Neural progenitor cell (in vitro differentiated cells): ENCODE data around the gene LGALS7B. TPM values are rescaled to one million over a fixed set of nuclear protein-coding genes. Genes with fewer than 3 reads are reported as not detected.

Experiments used
- DNase-seq: peaks from one replicate; pipeline ENCODE4 v3.0.0-alpha.2; 2016; ENCODE audit warnings: low spot score
- H2AFZ ChIP-seq: fragments of 200-600 bp; sonication (generic); replicated peaks from 2 replicates; pipeline ENCODE4 v1.6.1; 2016; ENCODE audit warnings: antibody characterized with exemption
- H3F3A ChIP-seq: fragments of 200-600 bp; sonication (generic); 2 replicates; pipeline ENCODE4 v1.6.1; 2016; ENCODE audit warnings: antibody characterized with exemption, low read depth
- H3K27ac ChIP-seq: fragments of 200-600 bp; sonication (generic); 2 replicates; pipeline ENCODE4 v1.5.1; 2016; ENCODE audit warnings: mild to moderate bottlenecking
- H3K27me3 ChIP-seq: fragments of 200-600 bp; sonication (generic); 2 replicates; pipeline ENCODE4 v1.6.1; 2016; ENCODE audit warnings: mild to moderate bottlenecking, moderate library complexity
- H3K36me3 ChIP-seq: fragments of 200-600 bp; sonication (generic); 2 replicates; pipeline ENCODE4 v1.5.1; 2016
- H3K4me1 ChIP-seq: fragments of 200-600 bp; sonication (generic); 2 replicates; pipeline ENCODE4 v1.6.1; 2016; ENCODE audit warnings: mixed run types
- H3K4me2 ChIP-seq: fragments of 200-600 bp; sonication (generic); 2 replicates; pipeline ENCODE4 v1.6.1; 2016
- H3K4me3 ChIP-seq: fragments of 200-600 bp; sonication (generic); 2 replicates; pipeline ENCODE4 v1.5.1; 2016
- H3K79me2 ChIP-seq: fragments of 200-600 bp; sonication (generic); 2 replicates; pipeline ENCODE4 v1.6.1; 2016; ENCODE audit warnings: low read depth
- H3K9ac ChIP-seq: fragments of 200-600 bp; sonication (generic); 2 replicates; pipeline ENCODE4 v1.6.1; 2016
- H3K9me3 ChIP-seq: fragments of 200-600 bp; sonication (generic); 2 replicates; pipeline ENCODE4 v1.5.1; 2016; ENCODE audit warnings: low read depth
- H4K20me1 ChIP-seq: fragments of 200-600 bp; sonication (generic); 2 replicates; pipeline ENCODE4 v1.6.1; 2016; ENCODE audit warnings: low read depth
- H3K27ac Mint-ChIP-seq: 3 replicates; pipeline ENCODE4 v1.8.0; 2021; ENCODE audit warnings: mixed read lengths
- H3K27me3 Mint-ChIP-seq: 2 replicates; pipeline ENCODE4 v1.8.0; 2022; ENCODE audit warnings: low read depth, mild to moderate bottlenecking, inconsistent platforms, moderate library complexity, mixed read lengths; ENCODE audit not compliant: insufficient read depth
- H3K36me3 Mint-ChIP-seq: 3 replicates; pipeline ENCODE4 v1.8.0; 2021; ENCODE audit warnings: mixed read lengths
- H3K4me1 Mint-ChIP-seq: 3 replicates; pipeline ENCODE4 v1.8.0; 2021; ENCODE audit warnings: mixed read lengths
- H3K4me3 Mint-ChIP-seq: 3 replicates; pipeline ENCODE4 v1.8.0; 2021; ENCODE audit warnings: mild to moderate bottlenecking, moderate library complexity, mixed read lengths
- H3K9me3 Mint-ChIP-seq: 3 replicates; pipeline ENCODE4 v1.8.0; 2020; ENCODE audit warnings: mixed read lengths
- CTCF ChIP-seq: fragments of 200-600 bp; sonication (generic); IDR thresholded peaks from 2 replicates; pipeline ENCODE4 v1.5.1; 2017; ENCODE audit warnings: antibody characterized with exemption, mild to moderate bottlenecking
- EZH2 ChIP-seq: fragments of 200-600 bp; sonication (generic); IDR thresholded peaks from 2 replicates; pipeline ENCODE4 v1.6.1; 2017; ENCODE audit warnings: antibody characterized with exemption, mild to moderate bottlenecking, moderate library complexity
- EZH2phosphoT487 ChIP-seq: fragments of 200-600 bp; sonication (generic); IDR thresholded peaks from 2 replicates; pipeline ENCODE4 v1.6.1; 2017; ENCODE audit warnings: antibody characterized with exemption
- small RNA-seq: library from RNA; depleted of rRNA; stranded (forward); fragments of <200 nt; gene quantifications from one replicate; pipeline ENCODE3, GENCODE V24; 2015
- total RNA-seq: library from RNA; depleted of rRNA; stranded (reverse); fragments of >200 nt; gene quantifications from 2 replicates; pipeline ENCODE4 v1.2.3, GENCODE V29; 2015; ENCODE audit warnings: low replicate concordance

The LGALS7B gene
- total RNA-seq, 1 donor from 2014 or later, result not detected

DNA sequence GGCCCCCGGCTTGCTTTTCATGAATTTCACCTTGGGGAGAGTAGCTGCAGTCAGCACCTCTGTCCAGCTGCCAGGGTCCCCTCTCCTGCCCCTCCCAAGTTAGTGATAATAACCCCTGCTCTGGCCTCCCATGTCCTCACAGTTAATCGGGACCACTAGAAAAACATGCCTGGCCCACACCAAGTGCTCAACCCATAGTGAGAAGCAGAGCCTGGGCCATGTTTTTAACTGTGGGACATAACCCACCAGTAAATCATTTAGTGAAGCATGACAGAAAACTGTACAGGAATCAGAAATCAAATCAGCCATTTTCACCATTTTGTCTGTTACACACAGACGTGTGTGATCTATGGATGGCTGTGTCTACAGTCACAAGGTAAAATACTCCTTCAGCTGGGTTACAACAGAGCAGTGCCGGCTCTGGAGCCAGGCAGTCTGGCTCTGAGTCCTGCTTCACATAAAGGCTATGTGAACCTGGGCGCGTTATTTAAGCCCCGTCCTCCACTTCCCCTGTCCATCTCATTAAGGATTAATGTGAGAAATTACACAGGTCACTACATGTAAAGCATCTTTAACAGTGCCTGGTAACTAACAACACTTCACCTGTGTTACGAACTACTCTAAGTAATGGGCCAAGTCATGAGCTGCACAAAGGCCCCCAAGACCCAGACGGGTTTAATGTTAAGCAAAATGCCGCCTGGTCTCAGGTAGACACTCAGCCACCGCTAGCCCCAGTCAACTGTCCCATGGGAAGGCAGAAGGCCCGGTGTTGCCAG, 50.2 kb downstream of the LGALS7B start:
- no peaks in the 10 kb centered on the region for H3K9me3 ChIP-seq
- TF ChIP-seq CTCF, result no peak
- no peak for TF ChIP-seq EZH2
- no peak for TF ChIP-seq EZH2phosphoT487
- H3K4me1 Mint-ChIP-seq, result peaks cover under 1% of the 10 kb centered on the region
- peaks cover 96% of the 10 kb centered on the region for H3F3A ChIP-seq
- no peak overlapping the region for H3K9ac ChIP-seq
- no peaks in the 10 kb centered on the region for H3K27me3 ChIP-seq
- DNase-seq, result no peak
- no peak overlapping the region for H3K4me3 ChIP-seq
- H3K36me3 Mint-ChIP-seq, result peaks cover 56% of the 10 kb centered on the region
- H2AFZ ChIP-seq, result no peak overlapping the region
- H3K36me3 ChIP-seq, result peaks cover 9% of the 10 kb centered on the region
- peaks cover 2% of the 10 kb centered on the region for H3K27me3 Mint-ChIP-seq
- H3K79me2 ChIP-seq, result peaks cover 37% of the 10 kb centered on the region
- no peaks in the 10 kb centered on the region for H3K9me3 Mint-ChIP-seq
- H3K4me2 ChIP-seq, result no peak overlapping the region
- no peak overlapping the region for H3K27ac Mint-ChIP-seq
- H4K20me1 ChIP-seq, result peaks cover 63% of the 10 kb centered on the region
- H3K4me1 ChIP-seq, result no peaks in the 10 kb centered on the region
- no peak overlapping the region for H3K4me3 Mint-ChIP-seq
- H3K27ac ChIP-seq, result peak overlapping the region; percentile 33

DNA sequence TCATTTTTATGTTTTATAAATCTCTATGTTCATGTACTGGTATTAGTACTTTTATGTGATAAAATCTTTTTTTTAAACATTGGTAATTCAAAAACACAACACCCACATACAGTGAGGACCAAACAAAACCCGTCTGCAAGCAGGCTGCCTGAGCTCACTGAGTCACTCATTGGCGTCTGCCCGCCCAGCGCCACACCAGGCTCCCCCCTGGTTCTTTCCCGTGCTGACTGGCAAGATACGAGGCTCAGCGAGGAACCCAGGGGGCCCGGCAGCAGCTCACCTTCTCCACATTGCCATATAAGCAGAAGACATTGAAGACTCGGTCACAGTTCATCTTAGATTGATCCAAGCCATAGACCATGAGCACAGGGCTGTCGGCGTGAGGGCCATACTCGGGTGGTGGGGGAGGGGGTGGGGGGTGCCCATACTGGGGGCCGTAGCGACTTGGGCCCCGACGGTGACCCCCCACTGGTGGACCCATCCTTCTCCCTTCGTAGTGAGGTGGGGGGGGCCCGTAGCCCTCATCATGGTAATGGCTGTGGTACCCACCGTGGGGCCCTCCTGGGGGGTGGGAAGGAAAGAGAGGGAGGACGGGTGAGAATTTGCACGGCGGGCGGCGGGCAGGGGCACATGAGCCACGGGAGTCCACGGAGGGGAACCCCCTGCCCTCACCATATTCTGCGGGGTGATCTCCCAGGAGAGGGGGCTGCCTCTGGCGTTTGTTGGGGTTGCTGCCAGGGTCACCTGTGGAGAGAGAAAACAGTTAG, 51.0 kb downstream of the LGALS7B start:
- Histone ChIP-seq H3K4me2 (no peak overlapping the region), H3K27me3 (no peaks in the 10 kb centered on the region), H3K79me2 (peaks cover 45% of the 10 kb centered on the region), H2AFZ (no peak overlapping the region), H3F3A (peaks cover 96% of the 10 kb centered on the region), H3K9me3 (no peaks in the 10 kb centered on the region), H3K4me3 (no peak overlapping the region), H3K9ac (no peak overlapping the region), H3K4me1 (no peaks in the 10 kb centered on the region), H3K27ac (peak overlapping the region; percentile 29), H4K20me1 (peaks cover 71% of the 10 kb centered on the region), H3K36me3 (peaks cover 9% of the 10 kb centered on the region)
- TF ChIP-seq EZH2phosphoT487, result no peak
- no peak for TF ChIP-seq CTCF
- no peak for TF ChIP-seq EZH2
- H3K4me1 Mint-ChIP-seq, result peaks cover 4% of the 10 kb centered on the region
- no peaks in the 10 kb centered on the region for H3K9me3 Mint-ChIP-seq
- H3K4me3 Mint-ChIP-seq, result no peak overlapping the region
- H3K27ac Mint-ChIP-seq, result no peak overlapping the region
- peaks cover 58% of the 10 kb centered on the region for H3K36me3 Mint-ChIP-seq
- no peak for DNase-seq
- peaks cover 2% of the 10 kb centered on the region for H3K27me3 Mint-ChIP-seq

GRCh38 chr19:38840583-38840968, 51.6 kb downstream of the LGALS7B start:
- Histone ChIP-seq H3K9me3 (no peaks in the 10 kb centered on the region), H3K27ac (peak overlapping the region; percentile 29), H3K4me2 (no peak overlapping the region), H3K9ac (no peak overlapping the region), H4K20me1 (peaks cover 77% of the 10 kb centered on the region), H3K4me3 (no peak overlapping the region), H3K79me2 (peaks cover 51% of the 10 kb centered on the region), H3F3A (peaks cover 97% of the 10 kb centered on the region), H3K27me3 (no peaks in the 10 kb centered on the region), H3K36me3 (peaks cover 13% of the 10 kb centered on the region), H3K4me1 (no peaks in the 10 kb centered on the region), H2AFZ (no peak overlapping the region)
- Mint-ChIP-seq H3K27me3 (peaks cover 2% of the 10 kb centered on the region), H3K27ac (no peak overlapping the region), H3K4me1 (peaks cover 4% of the 10 kb centered on the region), H3K4me3 (no peak overlapping the region), H3K36me3 (peaks cover 61% of the 10 kb centered on the region), H3K9me3 (no peaks in the 10 kb centered on the region)
- TF ChIP-seq EZH2 (no peak), CTCF (no peak), EZH2phosphoT487 (no peak)
- no peak for DNase-seq

Small RNA genes within 50 kb of the gene (small RNA-seq; reads per million reads assigned to genes)
- not detected for gene RNU6-140P

Other genes starting within 250 kb of the LGALS7B start
- gene MAP4K1, start 171.2 kb upstream of the LGALS7B start, total RNA-seq, result 1.9 and 3.6 TPM in 2 replicates
- gene EIF3K, start 170.0 kb upstream of the LGALS7B start, total RNA-seq, result 261 and 432 TPM in 2 replicates
- 127 and 233 TPM in 2 replicates for gene ACTN4, start 141.6 kb upstream of the LGALS7B start, total RNA-seq
- 1.0 and 4.9 TPM in 2 replicates for gene CAPN12, start 44.7 kb upstream of the LGALS7B start, total RNA-seq
- gene LGALS7, start 15.7 kb upstream of the LGALS7B start, total RNA-seq, result not detected in 2 replicates
- gene LGALS4, start 23.7 kb downstream of the LGALS7B start, total RNA-seq, result 0.31 TPM in 1 of 2 replicates, not detected in the other
- gene ECH1, start 42.6 kb downstream of the LGALS7B start, total RNA-seq, result 52.2 and 92.9 TPM in 2 replicates
- 436 and 583 TPM in 2 replicates for gene HNRNPL, start 60.8 kb downstream of the LGALS7B start, total RNA-seq
- 4.7 and 5.4 TPM in 2 replicates for gene RINL, start 89.1 kb downstream of the LGALS7B start, total RNA-seq
- 10.9 and 15.2 TPM in 2 replicates for gene SIRT2, start 110.4 kb downstream of the LGALS7B start, total RNA-seq
- gene NFKBIB, start 110.8 kb downstream of the LGALS7B start, total RNA-seq, result 8.3 and 11.5 TPM in 2 replicates
- gene CCER2, start 123.0 kb downstream of the LGALS7B start, total RNA-seq, result 1.1 and 1.3 TPM in 2 replicates
- 45.8 and 63.6 TPM in 2 replicates for gene SARS2, start 141.6 kb downstream of the LGALS7B start, total RNA-seq
- gene MRPS12, start 141.7 kb downstream of the LGALS7B start, total RNA-seq, result 9.2 and 23.9 TPM in 2 replicates
- 8.3 and 24.9 TPM in 2 replicates for gene FBXO17, start 186.5 kb downstream of the LGALS7B start, total RNA-seq
- gene FBXO27, start 243.3 kb downstream of the LGALS7B start, total RNA-seq, result 3.1 and 7.9 TPM in 2 replicates